HAP-1 (cell line): ENCODE data around the gene KEL.

Source experiments
- DNase-seq, 2 experiments: peaks; one replicate each; pipeline ENCODE4 v3.0.0-alpha.2; 2016 to 2020; ENCODE audit warnings: low spot score in 2 of 2
- H3K27me3 ChIP-seq: fragments of 250-450 bp; sonication (Bioruptor Pico); 2 replicates; pipeline ENCODE4 v1.5.1; 2020; ENCODE audit warnings: low read depth, mild to moderate bottlenecking, moderate library complexity
- H3K36me3 ChIP-seq: fragments of 250-450 bp; sonication (Bioruptor Pico); replicated peaks from 2 replicates; pipeline ENCODE4 v1.5.1; 2020; ENCODE audit warnings: mild to moderate bottlenecking
- H3K4me1 ChIP-seq: fragments of 250-450 bp; sonication (Bioruptor Pico); 2 replicates; pipeline ENCODE4 v1.5.1; 2020; ENCODE audit warnings: mild to moderate bottlenecking
- H3K4me3 ChIP-seq: fragments of 250-450 bp; sonication (Bioruptor Pico); 2 replicates; pipeline ENCODE4 v1.5.1; 2020; ENCODE audit warnings: mild to moderate bottlenecking, moderate library complexity
- H3K9me3 ChIP-seq: fragments of 250-450 bp; sonication (Bioruptor Pico); 2 replicates; pipeline ENCODE4 v1.5.1; 2020; ENCODE audit warnings: mild to moderate bottlenecking, moderate library complexity
- in situ Hi-C: fragments of 300-500 bp; cut with MboI; formaldehyde crosslinking; loops from 3 replicates; pipeline ENCODE4 v1.14.3; 2020; ENCODE audit warnings: low sequenced_read_pairs, inconsistent platforms, mixed read lengths

KEL gene, protein sequence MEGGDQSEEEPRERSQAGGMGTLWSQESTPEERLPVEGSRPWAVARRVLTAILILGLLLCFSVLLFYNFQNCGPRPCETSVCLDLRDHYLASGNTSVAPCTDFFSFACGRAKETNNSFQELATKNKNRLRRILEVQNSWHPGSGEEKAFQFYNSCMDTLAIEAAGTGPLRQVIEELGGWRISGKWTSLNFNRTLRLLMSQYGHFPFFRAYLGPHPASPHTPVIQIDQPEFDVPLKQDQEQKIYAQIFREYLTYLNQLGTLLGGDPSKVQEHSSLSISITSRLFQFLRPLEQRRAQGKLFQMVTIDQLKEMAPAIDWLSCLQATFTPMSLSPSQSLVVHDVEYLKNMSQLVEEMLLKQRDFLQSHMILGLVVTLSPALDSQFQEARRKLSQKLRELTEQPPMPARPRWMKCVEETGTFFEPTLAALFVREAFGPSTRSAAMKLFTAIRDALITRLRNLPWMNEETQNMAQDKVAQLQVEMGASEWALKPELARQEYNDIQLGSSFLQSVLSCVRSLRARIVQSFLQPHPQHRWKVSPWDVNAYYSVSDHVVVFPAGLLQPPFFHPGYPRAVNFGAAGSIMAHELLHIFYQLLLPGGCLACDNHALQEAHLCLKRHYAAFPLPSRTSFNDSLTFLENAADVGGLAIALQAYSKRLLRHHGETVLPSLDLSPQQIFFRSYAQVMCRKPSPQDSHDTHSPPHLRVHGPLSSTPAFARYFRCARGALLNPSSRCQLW

DNA sequence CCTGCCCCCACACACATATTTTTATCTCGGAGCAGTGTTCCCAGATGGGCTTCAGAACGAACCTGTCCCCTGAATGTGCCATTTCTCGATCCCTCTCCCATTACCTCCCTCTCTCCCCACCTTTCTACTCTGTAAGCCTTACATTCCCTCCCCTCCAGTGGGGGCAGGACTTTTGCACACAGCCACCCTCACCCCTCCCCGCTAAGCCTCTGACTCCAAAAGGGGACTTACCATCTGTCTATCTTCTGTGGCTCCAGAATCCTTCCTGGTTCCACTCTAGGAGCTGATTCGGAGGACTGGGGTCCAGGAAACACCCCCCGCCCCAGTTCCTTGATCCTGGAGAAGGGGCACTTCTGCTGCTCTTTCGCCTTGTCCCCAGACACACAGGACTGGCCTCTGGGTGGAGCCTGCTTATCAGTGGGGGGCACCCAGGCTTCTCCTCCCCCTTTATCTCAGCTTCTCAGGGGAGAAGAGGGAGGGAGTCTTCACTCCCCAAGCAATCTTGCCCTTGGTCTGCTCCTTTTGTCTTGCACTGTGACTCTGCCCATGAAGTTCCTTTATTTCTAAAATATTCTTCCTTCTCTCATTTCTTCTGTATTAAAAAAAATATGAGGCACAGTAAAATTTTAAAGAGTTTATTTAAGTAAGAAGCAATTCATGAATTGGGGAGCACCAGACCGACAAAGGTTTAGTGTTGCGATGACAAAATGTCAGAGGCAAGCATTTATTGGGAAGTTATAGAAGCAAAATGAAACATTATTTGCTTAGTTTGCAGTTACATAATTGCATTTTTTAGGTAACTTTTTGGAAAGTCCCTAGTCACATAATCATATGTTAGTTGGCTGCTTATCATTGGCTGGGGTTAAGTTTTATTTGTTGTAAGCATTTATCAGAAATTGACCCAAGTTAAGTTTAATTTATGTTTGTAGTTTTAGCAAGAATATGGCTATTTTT lies at the start of gene KEL:
Gene KEL (minus strand): TSS at position 391 of the 954 bp plus-strand sequence. CDS start 157 bp downstream, at position 234.
- Histone ChIP-seq H3K9me3 (no peaks in the 10 kb centered on the region), H3K4me3 (no peak within 1 kb of the TSS), H3K27me3 (0 out of 2 replicates have a peak, but pooled peaks cover 2% of the 10 kb centered on the region), H3K4me1 (peaks cover 3% of the 10 kb centered on the region; the same call in 1 of the 2 replicates), H3K36me3 (no peaks in the 10 kb centered on the region)
- in situ Hi-C loops = no loop called here
- no peak for DNase-seq

DNA sequence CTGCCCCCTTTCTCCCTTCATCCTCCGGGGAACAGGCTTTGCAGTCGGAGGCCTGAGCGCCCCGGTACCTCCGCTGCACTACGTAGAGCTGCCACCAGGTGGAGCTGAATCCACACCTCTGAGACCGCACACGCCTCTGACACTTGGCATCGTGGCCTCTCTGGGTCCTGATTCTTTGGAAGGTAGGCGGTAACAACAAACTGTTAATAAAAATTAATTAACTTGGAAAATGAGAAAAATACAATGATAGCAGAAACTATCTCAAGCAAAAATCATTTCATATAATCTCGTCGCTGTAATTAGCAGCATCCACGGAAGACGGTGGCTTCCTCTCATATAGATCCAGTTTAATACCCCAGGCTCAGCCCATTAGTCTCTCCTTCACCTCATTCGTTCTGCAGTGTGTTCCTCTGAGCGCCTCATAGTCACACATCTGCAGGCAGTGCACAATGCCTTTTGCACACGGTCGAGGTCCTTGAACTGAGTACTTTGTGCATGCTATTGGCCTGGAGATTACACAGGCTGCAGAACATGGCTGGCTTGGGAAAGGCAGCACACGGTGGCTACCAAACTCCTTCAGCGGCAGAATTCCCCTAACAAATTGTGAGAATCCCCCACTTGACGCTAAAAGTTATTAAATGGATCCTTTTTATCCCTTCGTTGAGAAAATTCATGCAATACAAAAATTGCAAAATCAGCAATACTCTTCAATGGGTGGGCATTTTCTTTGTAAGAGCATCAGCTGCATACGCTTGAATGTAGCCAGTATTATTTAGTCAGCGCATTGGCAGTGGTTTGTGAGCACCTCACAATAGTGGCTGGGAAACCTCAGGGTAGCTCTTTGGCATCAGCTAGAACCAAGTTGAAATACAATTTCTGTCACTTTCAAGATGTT lies 46.1 kb upstream of the KEL start:
- in situ Hi-C loops = loop anchor here (10.0 kb wide), 1 partner anchor 153 kb away; the partner anchor contains the start of gene EPHB6
- peaks cover 3% of the 10 kb centered on the region; the same call in 1 of the 2 replicates for H3K27me3 ChIP-seq
- no peaks in the 10 kb centered on the region for H3K9me3 ChIP-seq
- H3K4me1 ChIP-seq = no peaks in the 10 kb centered on the region
- no peaks in the 10 kb centered on the region for H3K36me3 ChIP-seq
- no peak overlapping the region for H3K4me3 ChIP-seq
- peak; percentile 49 to 84 for DNase-seq

DNA sequence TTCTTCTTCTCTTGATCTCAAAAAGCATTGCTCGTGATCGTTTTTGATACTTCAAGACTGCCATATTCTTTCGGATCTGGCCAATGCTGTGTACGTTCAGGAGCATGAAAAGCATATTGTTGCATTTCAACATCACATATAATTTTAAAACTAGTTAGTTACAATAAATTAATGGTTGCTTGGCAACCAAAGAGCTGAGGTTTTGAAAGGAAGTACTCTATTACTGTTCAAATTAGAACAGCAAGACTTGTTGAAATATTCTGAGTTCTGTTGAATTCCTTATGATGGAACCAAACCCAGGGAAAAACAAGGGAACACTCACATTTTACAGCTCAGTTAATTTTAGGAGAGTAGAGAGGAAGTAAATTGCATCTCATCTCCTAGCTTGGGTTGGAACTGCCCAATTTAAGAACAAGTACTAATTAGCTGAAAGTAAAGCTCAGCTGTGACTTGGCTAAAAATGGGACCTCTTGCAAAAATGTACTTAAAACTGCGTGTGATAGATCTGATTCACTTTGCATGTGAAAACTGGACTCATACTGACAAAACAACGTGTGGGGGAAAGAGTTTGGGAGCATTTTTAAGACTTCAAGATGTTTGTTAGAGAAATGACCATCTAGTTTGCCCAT lies 43.6 kb upstream of the KEL start:
- in situ Hi-C loops = loop anchor here (10.0 kb wide), 1 partner anchor 151 kb away; the partner anchor contains the start of gene EPHB6
- no peak overlapping the region for H3K4me3 ChIP-seq

DNA sequence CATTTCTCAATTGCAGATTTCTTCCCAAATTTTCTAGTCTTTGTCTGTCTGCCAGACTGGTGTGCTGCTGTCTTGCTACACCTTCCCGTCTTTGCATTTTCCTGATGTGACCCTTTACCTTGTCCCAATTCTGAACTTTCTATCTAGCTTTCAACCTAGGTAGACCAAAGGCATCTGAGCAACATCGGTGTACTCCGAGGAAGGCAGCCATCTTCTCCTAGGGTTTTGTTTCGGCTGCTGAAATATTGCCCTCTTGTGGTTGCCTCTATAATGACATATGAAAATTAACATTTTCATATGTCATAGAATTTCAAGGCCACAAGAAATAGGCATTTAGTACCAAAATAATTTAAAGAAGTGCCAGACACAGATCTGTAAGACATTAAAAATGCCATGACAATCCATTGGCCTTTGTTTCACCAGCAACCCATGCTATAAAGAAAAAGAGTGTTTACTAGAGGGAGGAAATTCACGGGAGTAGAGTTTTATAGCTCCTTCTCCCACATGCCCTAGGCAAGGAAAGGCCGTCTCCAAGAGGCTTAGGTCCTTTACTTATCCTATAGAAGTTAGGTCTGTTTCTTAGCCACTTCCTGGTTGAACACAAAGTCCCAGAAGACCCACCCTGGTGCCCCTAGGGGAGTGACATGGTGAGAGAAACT lies 41.4 kb upstream of the KEL start:
- H3K4me1 ChIP-seq = no peaks in the 10 kb centered on the region
- H3K9me3 ChIP-seq = no peaks in the 10 kb centered on the region
- in situ Hi-C loops = loop anchor here (10.0 kb wide), 1 partner anchor 149 kb away; the partner anchor contains the start of gene EPHB6
- H3K4me3 ChIP-seq = no peak overlapping the region
- peak; percentile 24 to 42 for DNase-seq
- peaks cover 3% of the 10 kb centered on the region; the same call in 1 of the 2 replicates for H3K27me3 ChIP-seq
- no peaks in the 10 kb centered on the region for H3K36me3 ChIP-seq

More for the DNA sequence above, 43.6 kb upstream of the KEL start:
- peaks cover 3% of the 10 kb centered on the region; the same call in 1 of the 2 replicates for H3K27me3 ChIP-seq
- DNase-seq = no peak
- no peaks in the 10 kb centered on the region for H3K9me3 ChIP-seq
- no peaks in the 10 kb centered on the region for H3K36me3 ChIP-seq
- no peaks in the 10 kb centered on the region for H3K4me1 ChIP-seq

DNA sequence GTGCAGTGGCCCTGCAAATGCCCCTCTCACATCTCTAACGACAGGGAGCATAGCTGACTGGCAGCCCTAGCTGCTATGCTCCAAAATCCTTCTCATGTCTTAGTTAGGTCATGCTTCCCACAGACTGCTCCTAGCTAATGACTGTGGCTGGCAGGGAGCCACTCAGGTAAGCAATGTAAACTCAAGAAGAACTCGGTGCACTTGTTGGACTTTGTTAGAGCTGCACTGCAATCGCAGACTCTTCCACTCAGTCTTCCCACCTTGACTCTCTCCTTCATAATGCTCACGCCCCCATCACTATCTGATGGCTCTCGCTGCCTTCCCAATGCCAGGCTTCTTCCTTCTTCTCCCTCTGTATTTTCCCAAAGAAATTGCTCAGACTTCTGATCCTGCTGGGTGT lies 40.7 kb upstream of the KEL start:
- Histone ChIP-seq H3K4me3 (no peak overlapping the region), H3K4me1 (no peaks in the 10 kb centered on the region), H3K9me3 (no peaks in the 10 kb centered on the region), H3K36me3 (no peaks in the 10 kb centered on the region), H3K27me3 (peaks cover 3% of the 10 kb centered on the region; the same call in 1 of the 2 replicates)
- in situ Hi-C loops = loop anchor here (10.0 kb wide), 1 partner anchor 148 kb away; the partner anchor contains the start of gene EPHB6
- no peak for DNase-seq

DNA sequence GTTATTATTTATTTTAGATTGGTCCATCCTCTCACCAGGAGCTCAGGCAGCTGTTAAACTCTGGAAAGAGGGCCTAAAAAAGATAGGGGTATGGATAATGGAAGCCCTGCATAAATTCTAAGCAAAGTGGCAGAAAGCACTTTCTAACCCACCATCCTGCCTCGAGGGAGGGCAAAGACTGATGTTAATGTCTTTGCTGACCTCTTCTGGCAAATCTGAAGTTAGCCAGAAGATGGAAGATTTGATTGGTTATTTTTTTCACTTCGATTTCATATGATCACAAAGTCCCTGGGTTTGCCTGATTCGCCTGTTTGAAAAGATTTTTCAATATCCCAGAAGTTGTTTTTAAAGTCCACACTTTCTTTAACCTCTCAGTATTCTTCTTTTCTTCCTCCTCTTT lies 39.9 kb upstream of the KEL start:
- H3K27me3 ChIP-seq = peaks cover 3% of the 10 kb centered on the region; the same call in 1 of the 2 replicates
- in situ Hi-C loops = loop anchor here (10.0 kb wide), 1 partner anchor 147 kb away; the partner anchor contains the start of gene EPHB6
- DNase-seq = no peak
- no peaks in the 10 kb centered on the region for H3K4me1 ChIP-seq
- no peaks in the 10 kb centered on the region for H3K9me3 ChIP-seq
- H3K36me3 ChIP-seq = no peaks in the 10 kb centered on the region
- no peak overlapping the region for H3K4me3 ChIP-seq

DNA sequence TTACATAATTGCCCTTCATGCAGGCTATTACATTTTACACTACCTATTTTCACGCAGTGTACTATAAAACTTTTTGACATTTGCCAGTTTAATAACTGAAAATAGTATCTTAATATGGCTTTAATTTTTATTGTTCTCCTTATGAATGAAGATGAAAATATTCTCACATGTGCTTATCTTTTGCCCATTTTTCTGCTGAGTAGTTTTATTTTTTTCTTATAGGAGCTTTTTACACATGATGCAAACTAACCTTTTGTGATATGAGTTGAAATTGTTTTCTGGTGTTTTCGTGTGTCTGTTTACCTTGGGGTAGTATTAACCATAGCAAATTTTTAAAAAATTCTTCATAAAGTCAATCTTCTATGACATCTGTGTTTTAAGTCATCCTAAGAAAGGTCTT lies 38.5 kb upstream of the KEL start:
- Histone ChIP-seq H3K36me3 (no peaks in the 10 kb centered on the region), H3K4me3 (no peak overlapping the region), H3K27me3 (no peaks in the 10 kb centered on the region), H3K4me1 (no peaks in the 10 kb centered on the region), H3K9me3 (no peaks in the 10 kb centered on the region)
- in situ Hi-C loops = loop anchor here (10.0 kb wide), 1 partner anchor 146 kb away; the partner anchor contains the start of gene EPHB6
- DNase-seq = no peak

DNA sequence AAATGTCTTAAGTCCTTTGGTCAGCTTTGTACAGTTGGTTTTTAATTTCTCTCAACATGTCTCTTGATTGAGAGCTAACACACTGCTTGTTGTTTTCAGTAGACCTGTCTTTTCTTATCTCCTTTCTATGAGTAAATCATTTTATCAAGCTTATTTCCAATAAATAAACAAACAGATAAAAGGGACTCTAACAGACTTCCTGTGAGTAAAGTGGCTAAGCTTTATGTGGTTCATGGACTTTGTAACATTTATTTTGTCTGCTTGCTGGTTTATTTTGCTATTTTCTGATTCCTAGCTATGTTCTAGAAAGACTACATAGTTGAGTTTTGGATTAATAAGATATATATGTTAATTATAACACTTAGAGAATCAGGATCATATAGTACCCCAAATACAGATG lies 37.6 kb upstream of the KEL start:
- Histone ChIP-seq H3K4me1 (no peaks in the 10 kb centered on the region), H3K27me3 (no peaks in the 10 kb centered on the region), H3K9me3 (no peaks in the 10 kb centered on the region), H3K4me3 (no peak overlapping the region), H3K36me3 (no peaks in the 10 kb centered on the region)
- DNase-seq = no peak
- in situ Hi-C loops = loop anchor here (10.0 kb wide), 1 partner anchor 145 kb away; the partner anchor contains the start of gene EPHB6

DNA sequence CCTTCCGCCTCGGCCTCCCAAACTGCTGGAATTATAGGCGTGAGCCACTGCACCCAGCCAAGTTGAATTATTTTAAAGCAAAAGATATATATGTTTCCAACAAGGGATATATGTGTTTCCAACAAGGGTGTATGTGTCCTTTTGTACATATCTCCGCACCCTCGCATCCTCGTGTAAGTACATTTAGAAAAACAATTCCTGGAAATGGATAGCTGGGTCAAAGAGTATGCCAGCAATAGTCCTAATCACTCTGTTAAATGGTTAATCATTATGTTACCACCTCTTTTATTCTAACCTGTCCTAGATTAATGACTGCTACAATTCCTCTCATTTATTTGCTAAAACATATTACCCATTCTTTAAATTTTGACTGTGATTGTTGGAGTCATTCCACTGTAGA lies 36.8 kb upstream of the KEL start:
- in situ Hi-C loops = no loop called here
- Histone ChIP-seq H3K4me1 (no peaks in the 10 kb centered on the region), H3K36me3 (no peaks in the 10 kb centered on the region), H3K4me3 (no peak overlapping the region), H3K9me3 (no peaks in the 10 kb centered on the region), H3K27me3 (no peaks in the 10 kb centered on the region)
- no peak for DNase-seq

DNA sequence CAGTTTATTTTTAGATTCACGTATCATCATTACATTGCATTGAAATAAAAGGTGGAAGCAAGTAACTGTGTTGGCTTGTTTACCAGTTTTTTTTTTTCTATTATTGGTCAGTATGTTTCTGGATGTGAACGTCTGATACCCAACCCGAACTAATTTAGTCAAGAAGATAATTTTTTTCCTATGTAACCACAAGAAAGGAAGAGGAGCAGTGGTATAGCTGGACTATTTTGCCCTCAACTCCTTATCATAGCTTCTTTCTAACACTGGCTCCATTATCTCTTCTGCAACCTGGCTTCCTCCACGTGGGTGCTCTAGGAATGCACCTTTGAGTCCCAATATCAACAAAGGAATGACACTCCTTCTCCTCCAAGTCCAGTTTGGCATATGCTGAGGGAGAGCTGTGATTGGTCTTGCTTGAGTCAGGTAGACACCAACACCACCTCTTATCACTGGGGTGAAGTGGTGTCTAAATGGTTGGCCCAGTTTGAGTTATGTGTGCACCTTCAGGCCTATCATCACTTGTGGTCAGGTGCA lies 35.4 kb upstream of the KEL start:
- no peak overlapping the region for H3K4me3 ChIP-seq
- H3K9me3 ChIP-seq = no peaks in the 10 kb centered on the region
- no peaks in the 10 kb centered on the region for H3K36me3 ChIP-seq
- H3K27me3 ChIP-seq = no peaks in the 10 kb centered on the region
- no peaks in the 10 kb centered on the region for H3K4me1 ChIP-seq
- in situ Hi-C loops = no loop called here
- no peak for DNase-seq

DNA sequence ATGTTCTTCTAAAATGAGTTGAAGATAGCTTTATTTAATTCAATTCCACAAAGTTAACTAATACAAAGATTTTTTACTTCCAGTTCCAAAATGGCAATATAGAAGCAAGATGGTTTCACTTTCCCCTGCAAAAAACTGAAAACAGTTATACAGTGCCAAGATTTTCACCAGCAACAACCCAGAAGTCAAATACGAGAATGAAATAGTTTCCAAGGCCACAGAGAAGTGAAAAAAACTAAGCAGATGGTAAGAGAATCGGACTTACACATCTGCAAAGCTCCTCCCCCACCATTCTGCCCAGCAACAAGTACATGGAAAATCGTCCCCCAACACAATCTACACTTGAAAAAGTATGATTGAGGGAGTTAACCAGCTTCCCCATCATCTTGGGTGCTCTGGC lies 30.3 kb upstream of the KEL start:
- H3K27me3 ChIP-seq = no peaks in the 10 kb centered on the region
- H3K9me3 ChIP-seq = no peaks in the 10 kb centered on the region
- H3K4me3 ChIP-seq = no peak overlapping the region
- H3K36me3 ChIP-seq = no peaks in the 10 kb centered on the region
- no peaks in the 10 kb centered on the region for H3K4me1 ChIP-seq
- in situ Hi-C loops = no loop called here
- no peak for DNase-seq
